Posterior cingulate gyrus (tissue), 11 donors: Measurements from ENCODE around the gene RNU6-9.
"Not testable (repeated sequence)": the region's sequence is repeated elsewhere in the genome, so short reads cannot be mapped to it uniquely, and the experiment has no call there.

Experiments
- DNase-seq, 10 donors: peaks; one replicate each; pipeline versions ENCODE4 v3.0.0 to v3.0.0-alpha.2; 2020 to 2021; ENCODE audit warnings: mixed read lengths in 3 of 10
- intact Hi-C: fragments of 100-400 bp; cut with DNase I; formaldehyde crosslinking; loops from one replicate; pipeline ENCODE4 v1.15.1; 2023

RNU6-9 gene

GRCh38 chr19:876089-876488 is 17.2 kb upstream of the RNU6-9 start:
- intact Hi-C loops: no loop called here
- DNase-seq: no peak

GRCh38 chr19:876780-877314 is 16.4 kb upstream of the RNU6-9 start:
- intact Hi-C loops: no loop called here
- no peak for DNase-seq

DNA sequence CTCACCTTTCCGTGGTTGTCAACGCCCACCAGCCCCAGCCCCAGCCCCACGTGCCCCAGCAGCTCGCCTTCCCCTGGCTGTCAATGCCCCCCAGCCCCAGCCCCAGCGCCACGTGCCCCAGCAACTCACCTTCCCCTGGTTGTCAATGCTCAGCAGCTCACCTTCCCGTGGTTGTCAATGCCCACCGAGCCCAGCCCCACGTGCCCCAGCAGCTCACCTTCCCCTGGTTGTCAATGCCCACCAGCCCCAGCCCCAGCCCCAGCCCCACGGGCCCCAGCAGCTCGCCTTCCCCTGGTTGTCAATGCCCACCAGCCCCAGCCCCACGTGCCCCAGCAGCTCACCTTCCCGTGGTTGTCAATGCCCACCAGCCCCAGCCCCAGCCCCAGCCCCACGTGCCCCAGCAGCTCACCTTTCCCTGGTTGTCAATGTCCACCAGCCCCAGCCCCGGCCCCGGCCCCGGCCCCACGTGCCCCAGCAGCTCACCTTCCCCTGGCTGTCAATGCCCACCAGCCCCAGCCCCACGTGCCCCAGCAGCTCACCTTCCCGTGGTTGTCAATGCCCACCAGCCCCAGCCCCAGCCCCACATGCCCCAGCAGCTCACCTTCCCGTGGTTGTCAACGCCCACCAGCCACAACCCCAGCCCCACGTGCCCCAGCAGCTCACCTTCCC is 15.2 kb upstream of the RNU6-9 start:
- intact Hi-C loops, DNase-seq: not testable (repeated sequence)

- DNase-seq, intact Hi-C loops: not testable (repeated sequence)
Measured at GRCh38 chr19:878751-879561, 14.3 kb upstream of the RNU6-9 start.

DNA sequence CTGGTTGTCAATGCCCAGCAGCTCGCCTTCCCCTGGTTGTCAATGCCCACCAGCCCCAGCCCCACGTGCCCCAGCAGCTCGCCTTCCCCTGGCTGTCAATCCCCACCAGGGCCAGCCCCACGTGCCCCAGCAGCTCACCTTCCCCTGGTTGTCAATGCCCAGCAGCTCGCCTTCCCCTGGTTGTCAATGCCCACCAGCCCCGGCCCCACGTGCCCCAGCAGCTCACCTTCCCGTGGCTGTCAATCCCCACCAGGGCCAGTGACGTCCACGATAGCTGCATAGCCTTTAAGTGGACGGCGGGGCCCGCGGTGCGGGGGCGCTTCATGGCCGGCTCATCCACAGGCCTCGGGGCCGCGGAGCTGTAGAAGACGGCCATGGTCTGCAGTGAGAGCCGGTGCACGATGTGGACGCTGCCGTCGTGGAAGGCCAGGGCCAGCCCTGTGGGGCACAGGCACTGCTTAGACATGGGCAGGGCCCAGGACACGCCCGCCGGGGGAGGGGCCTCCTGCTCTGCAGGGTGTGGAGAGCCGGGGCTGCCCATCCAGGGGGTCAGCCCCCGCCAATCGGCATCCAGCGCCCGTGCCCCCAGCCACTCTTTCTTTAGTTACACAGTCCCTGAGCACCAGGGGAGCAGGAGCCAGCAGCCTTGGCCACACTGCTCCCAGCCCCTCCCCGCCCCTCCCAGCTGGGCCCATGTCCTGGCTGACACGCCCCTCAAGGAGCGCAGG is 13.4 kb upstream of the RNU6-9 start:
- intact Hi-C loops: no loop called here
- no peak for DNase-seq

DNA sequence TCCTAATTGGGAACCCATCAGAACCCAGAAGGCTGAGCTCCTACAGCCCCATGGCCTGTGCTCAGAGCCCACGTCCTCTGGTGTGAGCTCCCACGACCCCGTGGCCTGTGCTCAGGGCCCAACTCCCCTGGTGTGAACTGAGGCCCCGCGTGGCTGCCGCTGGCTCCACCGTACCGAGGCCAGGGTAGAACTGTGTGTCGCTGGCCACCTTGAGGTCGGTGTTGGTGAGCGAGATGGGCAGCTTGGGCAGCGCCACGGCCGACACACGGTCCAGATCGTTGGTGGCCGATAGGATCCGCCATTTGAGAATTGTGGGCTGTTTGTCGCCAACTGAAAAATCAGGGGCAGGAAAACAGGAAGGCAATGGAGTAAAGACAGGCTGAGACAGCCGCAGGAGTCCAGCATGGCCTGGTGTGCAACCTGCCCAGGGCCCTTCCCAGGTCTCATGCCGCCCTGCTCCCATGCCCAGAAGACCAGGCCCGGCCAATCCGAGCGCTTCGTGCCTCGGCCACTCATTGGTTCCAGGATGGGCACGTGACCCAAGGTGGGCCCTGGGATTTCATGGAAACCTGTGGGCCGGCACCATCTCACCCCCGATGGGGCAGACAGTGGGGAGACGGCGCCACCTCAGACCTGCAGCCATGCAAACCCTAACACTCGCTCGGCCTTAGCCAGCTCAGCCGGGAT is 11.8 kb upstream of the RNU6-9 start:
- DNase-seq: no peak
- intact Hi-C loops: no loop called here

DNA sequence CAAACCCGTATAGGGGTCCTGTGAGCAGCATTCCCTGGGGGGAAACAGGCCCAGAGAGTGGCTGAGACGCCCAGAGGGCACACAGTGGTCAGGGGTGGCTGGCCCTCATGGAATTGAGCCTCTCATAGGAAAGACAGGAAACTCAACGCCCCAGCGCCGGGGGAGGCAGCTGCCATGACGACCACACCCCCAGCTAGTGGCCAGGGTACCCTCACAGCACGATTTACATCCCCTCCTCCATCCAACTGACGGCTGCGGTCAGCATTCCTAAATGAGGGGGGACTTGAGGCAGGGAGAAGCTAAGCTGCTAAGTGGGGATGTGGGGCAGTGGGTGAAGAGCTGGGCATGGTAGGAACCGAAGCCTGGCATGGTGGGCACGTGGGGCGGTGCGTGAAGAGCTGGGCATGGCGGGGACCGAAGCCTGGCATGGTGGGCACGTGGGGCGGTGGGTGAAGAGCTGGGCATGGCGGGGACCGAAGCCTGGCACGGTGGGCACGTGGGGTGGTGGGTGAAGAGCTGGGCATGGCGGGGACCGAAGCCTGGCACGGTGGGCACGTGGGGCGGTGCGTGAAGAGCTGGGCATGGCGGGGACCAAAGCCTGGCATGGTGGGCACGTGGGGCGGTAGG is 10.3 kb upstream of the RNU6-9 start:
- intact Hi-C loops: no loop called here

DNA sequence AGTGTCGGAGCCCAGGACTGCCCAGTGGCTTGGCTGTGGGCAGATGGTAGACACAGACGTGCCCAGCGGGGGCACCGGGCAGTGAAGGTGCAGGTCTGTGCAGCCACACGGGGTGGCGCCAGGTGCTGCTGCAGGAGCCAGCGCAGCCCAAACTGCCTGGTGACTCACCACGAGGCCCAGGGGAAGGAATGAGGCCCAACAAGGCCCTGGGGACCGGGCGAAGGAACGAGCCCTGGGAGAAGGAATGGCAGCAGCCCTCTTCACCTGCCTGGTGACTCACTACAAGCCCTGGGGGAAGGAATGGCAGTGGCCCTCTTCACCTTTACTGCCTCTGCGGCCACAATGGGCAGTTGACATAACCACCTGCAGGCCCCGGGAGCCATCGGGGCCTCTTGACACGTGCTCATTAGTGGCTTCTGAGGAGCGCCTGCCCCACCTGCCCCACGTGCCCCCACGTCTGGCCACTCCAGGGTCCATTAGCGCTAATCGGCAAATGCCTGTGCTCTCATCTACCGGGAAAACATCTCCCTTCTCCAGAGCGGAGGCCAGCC is 9.5 kb upstream of the RNU6-9 start:
- intact Hi-C loops: no loop called here
- DNase-seq: no peak

More for the DNA sequence above, 10.3 kb upstream of the RNU6-9 start:
- DNase-seq: no peak

GRCh38 chr19:884420-885211 is 8.7 kb upstream of the RNU6-9 start:
- intact Hi-C loops: no loop called here
- no peak for DNase-seq

DNA sequence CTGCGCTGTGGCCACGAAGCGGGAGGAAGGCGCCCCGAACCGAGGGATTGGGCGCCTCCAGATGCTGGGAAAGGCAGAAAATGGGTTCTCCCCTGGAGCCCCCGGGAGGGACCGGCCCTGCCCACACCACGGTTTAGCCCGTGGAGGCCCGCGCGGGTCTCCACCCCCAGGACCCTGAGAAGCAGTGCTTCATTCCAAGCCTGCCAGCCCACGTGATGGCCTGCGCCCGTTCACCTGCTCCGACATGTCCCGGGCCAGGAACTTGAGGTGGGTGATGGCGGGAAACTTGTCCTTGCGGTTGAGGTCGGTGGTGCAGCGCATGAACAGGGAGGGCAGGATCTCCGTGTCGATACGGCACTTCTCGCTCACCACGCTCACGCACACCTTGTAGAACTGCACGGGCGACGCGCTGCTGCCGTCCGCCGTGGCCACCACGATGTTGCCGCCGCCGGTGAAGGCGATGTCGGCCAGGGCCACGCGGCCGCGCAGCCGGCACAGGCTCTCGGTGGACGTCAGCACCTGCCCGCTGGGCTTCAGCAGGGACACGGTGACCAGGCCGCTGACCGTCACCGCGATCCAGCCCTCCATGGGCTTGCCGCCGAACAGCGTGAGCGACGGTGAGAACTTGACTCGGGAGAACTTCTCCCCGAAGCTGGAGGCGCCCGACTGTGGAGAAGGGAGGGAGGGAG is 7.6 kb upstream of the RNU6-9 start:
- DNase-seq: no peak
- intact Hi-C loops: no loop called here

DNA sequence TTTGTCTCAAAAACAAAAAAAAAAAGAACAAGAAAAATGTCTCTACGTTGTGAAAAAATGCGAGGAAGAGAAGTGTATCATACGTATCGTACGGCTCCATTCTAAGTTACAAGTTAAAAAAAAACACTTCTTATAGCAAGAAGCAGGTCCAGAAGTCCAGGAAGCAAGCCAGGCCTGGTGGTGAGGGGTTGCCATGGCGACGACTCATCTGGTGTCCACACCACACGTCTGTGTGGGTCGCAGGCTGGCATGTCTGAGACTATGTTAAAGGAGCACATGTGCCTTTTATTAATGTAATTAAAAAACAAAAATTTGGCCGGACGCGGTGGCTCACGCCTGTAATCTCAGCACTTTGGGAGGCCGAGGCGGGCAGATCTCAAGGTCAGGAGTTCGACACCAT is 6.2 kb upstream of the RNU6-9 start:
- DNase-seq: peak in 8 of 10 donors; percentile 56 to 96 (median 79)
- intact Hi-C loops: no loop called here

DNA sequence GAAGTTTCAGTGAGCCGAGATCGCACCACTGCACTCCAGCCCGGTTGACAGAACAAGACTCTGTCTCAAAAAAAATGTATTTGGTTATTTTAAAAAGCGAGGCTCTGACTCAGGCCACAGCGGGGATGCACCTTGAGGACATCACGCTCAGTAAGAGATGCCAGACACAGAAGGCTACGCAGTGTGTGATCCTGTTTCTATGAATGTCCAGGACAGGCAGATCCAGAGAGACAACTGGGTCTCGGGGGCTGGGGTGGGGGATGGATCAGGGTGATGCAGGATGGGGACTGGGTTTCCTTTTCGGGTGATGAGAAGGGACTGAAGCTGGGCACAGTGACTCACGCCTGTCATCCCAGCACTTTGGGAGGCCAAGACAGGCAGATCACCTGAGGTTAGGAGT is 5.7 kb upstream of the RNU6-9 start:
- intact Hi-C loops: no loop called here
- peak in 3 of 10 donors; percentile 38 to 81 (median 57) for DNase-seq

DNA sequence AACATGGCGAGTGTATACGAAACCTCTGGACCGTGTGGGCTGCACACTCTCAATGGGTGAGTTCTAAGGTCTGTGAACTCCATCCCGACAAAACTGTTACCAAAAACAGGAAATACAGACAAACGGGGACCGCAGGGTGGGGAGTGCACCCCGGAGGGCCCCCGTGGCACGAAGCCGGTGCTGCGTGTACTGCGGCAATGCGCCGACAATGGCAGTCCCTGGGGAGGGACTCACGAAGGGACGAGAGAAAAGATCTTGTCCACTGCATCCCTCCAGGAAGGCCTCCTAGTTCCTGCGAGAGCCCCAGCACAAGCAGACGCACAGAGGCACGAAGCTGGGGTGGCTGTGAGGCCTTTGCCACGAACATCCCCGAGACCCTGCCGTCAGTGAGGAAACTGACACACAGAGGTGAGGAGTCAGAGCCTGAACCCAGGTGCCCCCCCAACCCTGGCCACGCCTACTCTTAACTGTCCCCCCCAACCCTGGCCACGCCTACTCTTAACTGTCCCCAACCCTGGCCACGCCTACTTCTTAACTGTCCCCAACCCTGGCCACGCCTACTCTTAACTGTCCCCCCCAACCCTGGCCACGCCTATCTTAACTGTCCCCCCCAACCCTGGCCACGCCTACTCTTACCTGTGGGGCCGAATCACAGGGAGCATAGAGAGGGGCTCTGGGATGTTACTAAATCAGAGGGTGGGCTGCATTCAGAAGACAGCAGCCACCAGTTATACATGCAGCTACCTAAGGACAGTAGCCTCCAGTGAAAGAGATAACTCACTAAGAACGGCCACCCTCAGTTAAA is 4.5 kb upstream of the RNU6-9 start:
- DNase-seq: no peak
- intact Hi-C loops: no loop called here

GRCh38 chr19:889662-890295 is 3.5 kb upstream of the RNU6-9 start:
- DNase-seq: no peak
- intact Hi-C loops: no loop called here

GRCh38 chr19:890831-891230 is 2.5 kb upstream of the RNU6-9 start:
- DNase-seq: no peak
- intact Hi-C loops: no loop called here

- intact Hi-C loops, DNase-seq: not testable (repeated sequence)
Measured at GRCh38 chr19:891421-892200, 1.7 kb upstream of the RNU6-9 start.
